HG03457 (cell line): Measurements from ENCODE around the gene NRAP.

Experiments used
- ATAC-seq: cut with Tn5 transposase; IDR thresholded peaks from one replicate; pipeline ENCODE4 v1.9.1; 2021; ENCODE audit warnings: moderate number of reproducible peaks; ENCODE audit not compliant: unreplicated experiment

The NRAP gene, protein sequence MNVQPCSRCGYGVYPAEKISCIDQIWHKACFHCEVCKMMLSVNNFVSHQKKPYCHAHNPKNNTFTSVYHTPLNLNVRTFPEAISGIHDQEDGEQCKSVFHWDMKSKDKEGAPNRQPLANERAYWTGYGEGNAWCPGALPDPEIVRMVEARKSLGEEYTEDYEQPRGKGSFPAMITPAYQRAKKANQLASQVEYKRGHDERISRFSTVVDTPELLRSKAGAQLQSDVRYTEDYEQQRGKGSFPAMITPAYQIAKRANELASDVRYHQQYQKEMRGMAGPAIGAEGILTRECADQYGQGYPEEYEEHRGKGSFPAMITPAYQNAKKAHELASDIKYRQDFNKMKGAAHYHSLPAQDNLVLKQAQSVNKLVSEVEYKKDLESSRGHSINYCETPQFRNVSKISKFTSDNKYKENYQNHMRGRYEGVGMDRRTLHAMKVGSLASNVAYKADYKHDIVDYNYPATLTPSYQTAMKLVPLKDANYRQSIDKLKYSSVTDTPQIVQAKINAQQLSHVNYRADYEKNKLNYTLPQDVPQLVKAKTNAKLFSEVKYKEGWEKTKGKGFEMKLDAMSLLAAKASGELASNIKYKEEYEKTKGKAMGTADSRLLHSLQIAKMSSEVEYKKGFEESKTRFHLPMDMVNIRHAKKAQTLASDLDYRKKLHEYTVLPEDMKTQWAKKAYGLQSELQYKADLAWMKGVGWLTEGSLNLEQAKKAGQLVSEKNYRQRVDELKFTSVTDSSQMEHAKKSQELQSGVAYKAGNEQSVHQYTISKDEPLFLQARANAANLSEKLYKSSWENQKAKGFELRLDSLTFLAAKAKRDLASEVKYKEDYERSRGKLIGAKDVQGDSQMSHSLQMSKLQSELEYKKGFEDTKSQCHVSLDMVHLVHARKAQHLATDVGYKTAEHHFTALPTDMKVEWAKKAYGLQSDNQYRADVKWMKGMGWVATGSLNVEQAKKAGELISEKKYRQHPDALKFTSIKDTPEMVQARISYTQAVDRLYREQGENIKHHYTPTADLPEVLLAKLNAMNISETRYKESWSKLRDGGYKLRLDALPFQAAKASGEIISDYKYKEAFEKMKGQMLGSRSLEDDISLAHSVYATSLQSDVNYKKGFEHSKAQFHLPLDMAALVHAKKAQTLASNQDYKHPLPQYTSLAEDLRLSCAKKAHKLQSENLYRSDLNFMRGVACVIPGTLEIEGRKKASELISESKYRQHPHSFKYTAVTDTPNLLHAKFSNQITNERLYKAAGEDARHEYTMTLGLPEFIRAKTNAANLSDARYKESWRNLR (N-terminal part only)

DNA sequence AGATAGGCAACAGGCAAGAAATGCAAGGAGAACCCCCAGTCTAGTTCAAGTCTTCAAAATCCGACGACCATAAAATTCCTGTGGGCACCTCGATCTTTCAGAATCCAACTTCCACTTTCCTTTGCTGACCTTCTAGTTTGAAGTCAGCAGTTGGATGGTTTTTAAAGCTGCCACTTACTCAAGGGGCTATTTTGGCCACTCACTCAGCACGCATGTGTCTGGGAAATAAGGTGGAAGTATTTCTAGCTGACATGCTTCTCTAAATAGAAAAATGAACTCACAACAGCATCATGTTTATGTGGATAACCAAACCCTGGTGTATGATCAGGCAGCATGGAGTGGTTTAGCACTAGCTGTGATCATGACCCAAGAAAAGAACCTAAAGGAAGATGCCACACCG, at the start of gene NRAP:
TSS of gene NRAP (minus strand) at position 134 of the 400 bp plus-strand sequence. CDS start 159 bp downstream, outside the sequence.
- ATAC-seq: no peak

DNA sequence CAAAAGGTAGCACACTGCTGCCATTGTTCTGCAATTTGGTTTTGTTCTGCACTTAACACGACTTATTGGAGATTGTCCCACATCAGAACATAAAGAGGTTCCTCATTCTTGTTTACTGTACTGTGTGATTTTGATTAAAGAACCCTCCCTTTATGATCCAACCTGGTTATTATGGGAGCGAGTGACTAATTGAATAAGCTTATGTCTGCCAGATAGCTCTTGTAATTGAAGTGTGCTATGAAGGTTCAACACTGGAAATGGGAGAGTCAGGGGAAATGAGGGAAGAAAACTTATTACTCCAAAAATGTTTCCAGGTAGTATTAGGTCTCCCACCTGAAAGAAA, 49.8 kb upstream of the NRAP start:
- ATAC-seq: no peak

DNA sequence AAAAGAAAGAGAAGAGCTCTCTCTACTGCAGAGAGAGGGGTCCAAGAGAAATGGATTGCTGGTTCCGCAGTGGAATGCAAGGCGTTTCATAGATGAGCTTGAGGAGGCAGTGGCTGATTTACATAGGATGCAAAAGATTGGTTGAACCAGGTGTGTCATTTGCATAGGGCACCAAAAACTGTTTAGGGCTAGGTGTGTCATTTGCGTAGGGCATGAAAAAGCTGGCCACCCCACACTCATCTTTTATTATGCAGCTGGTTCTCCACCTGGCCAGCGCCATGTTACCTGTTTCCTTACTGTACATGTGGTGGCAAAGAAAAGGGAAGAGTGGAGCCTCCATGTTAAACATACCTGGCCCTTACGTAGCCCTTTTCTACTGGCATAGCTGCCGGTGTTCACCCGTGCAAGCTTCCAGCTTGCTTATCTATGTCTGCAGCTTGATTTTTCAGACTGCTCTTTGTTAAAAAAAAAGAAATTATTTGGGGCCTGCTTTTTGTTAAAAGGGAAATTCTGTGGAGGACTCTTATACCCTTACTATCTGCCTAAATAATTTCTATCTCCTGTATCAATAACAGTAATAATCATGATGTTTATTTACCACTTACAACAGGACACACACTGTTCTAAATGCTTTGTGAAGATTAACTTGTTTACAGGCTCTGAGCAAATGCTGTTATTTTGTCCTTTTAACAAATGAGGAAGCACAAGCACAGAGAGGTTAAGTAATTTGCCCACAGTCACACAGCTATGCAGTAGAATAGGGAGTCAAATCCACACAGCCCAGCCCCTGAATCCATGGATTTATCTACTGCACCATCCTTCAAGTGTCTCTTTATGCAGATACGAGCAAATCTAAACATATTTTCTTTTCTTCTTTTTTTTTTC, 49.2 kb upstream of the NRAP start:
- ATAC-seq: no peak

DNA sequence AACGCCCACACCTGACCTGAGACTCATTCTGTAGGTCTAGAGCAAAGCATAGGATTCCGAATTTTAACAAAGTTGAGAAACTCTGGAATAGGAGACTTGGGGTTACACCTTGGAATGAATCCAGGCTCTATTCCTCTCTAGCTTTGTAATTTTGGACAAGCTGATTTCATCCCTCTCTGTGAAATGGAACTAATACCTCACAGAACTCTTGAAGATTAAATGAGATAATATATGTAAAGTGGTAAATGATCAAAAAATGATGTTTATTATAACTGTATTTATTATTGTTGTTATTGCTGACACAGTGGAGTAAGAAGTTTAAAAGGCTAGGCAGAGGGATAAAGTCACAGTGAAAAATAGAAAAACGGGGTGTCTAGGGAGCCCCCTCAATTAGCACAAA, 48.2 kb upstream of the NRAP start:
- no peak for ATAC-seq

DNA sequence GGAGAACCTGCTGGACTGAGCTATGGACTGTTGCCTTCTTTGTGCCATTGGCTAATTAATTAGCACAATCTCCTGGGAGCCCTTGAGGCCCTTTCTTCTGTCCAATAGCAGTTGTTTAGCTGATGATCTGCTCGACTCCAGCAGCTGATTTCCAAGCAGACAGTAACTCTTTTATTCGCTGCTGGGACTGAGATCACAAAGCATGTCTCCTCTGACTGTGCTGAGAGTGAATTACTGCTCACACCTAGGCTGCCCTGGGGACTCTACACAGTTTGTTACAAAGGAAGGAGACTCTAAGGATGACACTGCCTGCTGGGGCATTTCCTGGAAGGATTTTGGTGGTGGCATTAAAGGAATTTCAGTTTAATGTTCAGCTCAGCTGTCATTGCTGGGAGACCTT, 47.3 kb upstream of the NRAP start:
- no peak for ATAC-seq

DNA sequence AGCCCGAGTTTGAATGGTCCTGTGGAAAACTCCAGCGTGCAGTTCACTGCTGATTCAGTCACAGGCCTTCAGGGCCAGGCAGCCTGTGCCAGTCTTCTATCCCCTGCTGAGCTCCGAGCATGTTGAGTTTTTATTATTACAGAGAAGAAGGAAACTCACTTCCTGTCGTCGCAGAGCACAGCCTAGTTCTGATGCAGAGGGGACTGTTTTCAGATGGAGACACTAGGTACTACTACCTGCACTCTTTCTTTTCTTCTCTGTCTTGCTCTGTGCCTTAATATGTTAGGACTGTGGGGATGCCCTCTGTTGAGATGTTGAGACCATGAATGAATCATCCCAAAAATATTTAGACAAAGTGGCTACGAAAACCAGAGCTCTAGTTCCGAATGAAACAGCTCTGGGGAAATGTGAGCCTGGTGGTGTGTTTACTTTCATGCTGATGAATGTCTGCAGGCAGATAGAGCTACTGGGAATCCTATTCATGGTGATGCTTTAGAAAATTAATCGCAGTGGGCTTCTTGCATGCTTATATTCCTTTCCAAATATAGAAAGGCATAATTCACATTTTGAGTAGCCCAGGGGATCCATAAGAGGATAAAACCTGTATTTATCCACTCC, 45.5 kb upstream of the NRAP start:
- ATAC-seq: no peak

DNA sequence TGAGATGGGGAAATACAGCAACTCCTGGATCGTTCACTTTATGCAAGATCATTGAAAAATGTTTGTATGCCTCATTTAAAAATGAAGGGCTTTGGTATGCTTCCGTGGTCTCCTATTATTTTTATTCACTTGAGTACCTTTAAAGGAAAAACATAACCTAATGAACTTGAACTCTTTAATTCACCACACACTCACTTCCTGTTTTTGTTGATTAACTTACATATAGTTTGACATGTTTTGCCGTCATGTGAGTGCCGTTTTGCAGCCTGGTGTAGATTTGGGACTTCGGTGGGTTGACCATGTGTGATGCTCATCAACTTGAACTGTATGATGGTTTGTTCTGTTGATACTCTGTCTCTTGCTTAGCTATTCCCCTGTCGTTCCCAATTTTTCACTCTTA, 44.8 kb upstream of the NRAP start:
- ATAC-seq: no peak

DNA sequence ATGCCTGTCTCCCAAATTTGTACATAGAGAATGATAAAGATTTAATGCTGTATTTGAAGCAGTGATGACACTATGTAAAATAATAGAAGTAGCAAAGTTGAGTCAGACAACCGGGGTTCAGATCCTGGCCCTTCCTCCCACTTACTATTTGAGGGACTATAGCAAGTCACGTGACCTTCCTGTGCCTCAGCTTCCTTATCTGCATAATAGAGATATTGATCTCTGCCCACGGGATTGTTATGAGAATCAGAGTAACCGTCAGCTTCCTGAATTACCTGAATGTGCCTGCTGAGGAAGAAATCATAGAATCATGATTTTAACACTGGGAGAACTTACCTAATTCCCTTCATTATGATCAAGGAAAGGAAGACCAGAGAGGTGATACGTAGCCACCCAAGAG, 42.8 kb upstream of the NRAP start:
- no peak for ATAC-seq

DNA sequence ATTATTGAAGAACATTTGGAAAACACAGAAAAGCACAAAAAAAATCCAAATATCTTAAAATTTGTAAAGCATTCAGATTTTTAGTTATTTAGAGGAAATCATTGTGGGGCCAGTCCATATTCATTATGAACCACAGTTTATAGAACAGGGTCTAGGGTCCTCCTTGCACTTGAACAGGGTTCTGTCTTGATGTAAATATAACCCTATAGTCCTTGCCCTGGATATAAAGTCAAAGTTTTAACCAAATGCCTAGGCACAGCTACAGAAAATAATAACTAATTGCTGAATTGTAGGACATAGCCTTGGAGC, 41.5 kb upstream of the NRAP start:
- ATAC-seq: no peak

DNA sequence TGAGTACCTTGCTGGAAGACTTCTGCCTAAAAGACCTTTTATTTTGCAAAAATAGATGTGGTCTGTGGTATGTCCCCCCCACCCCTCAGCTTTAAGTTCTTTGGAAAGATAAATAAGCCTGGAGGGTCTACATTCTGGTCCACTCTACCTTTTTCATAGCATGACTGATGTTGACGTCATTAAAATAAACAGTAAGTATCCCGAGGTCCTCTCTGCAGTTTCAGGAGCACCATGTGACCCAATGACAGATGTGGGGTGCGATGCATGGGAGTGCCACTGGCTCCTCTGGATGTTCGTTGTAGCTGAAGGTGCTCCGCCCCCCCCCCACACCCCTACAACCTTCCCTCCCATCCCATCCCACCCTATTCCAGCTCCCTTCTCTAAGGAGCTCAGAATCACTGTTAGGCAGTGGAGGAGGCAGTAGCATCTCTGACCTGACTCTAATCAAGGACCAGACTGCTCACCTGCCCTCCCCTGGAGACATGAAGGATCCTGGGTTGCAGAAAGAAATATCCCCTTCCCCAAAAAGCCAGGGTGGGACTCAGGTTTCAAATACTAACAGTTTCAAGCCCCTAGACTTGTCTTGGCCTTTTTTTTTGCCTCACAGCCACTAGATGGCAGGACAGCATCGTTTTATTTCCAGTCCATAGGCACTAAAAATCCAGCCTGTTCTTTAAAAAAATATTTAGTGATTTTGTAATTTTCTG, 40.9 kb upstream of the NRAP start:
- ATAC-seq: no peak

DNA sequence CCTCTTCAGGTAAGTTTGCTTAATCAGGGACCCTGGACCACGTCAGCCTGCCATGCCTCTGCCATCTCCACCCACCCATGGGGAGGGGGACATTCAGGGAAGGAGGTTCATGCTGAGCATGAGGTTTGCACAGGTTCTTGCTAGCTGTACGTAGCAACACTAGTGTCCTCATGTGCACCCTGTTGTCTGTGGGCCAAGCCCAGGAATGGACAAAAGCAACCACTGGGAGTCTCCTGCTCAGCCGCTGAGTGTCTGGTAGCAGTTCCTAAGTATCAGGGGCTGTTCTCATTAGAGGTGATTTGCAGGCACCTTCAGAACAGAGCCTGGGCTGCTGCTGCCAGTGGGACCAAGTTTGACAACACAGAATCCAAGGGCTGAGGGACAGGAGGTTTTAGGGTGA, 33.8 kb upstream of the NRAP start:
- ATAC-seq: no peak

DNA sequence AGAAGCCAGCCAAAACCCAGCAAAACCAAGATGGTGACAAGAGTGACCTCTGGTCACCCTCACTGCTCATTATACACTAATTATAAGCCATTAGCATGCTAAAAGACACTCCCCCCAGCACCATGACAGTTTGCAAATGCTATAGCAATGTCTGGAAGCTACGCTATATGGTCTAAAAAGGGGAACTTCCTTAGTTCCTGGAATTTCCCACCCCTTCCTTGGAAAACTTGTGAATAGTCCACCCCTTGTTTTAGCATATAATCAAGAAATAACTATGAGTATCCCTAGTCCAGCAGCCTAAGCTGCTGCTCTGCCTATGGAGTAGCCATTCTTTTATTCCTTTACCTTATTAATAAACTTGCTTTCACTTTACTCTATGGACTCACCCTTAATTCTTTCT, 31.9 kb upstream of the NRAP start:
- no peak for ATAC-seq

DNA sequence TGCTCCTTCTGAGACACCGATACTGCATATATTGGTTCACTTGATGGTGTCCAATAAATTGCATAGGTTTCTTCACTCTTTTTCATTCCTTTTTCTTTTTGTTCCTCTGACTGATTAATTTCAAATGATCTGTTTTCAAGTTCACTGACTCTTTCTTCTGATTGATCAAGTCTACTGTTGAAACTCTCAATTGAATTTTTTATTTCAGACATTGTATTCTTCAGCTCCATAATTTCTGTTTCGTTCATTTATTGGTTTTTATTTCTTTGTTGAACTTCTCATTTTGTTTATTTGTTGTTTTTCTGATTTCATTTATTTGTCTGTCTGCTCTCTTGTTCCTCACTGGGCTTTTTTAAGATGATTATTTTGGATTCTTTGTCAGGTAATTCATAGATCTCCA, 29.5 kb upstream of the NRAP start:
- no peak for ATAC-seq

DNA sequence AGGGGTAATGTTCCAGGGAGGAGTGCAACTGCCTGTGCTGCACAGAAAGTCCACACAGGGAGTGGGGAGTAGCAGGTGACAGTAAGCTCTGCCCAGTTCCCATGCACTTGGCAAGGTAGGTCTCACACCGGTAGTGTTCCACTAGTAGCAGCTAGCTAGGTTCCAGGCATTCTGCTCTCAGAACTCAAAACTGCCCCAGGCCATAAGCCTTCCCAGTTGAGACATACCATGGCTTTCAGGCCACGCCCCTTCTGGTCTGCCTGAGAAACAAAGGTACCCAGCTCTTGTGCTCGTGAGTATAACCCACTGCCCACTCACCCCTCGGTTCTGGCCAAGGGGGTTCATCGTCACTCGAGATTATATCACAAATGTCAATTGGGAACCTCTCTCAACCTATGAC, 28.4 kb upstream of the NRAP start:
- no peak for ATAC-seq

DNA sequence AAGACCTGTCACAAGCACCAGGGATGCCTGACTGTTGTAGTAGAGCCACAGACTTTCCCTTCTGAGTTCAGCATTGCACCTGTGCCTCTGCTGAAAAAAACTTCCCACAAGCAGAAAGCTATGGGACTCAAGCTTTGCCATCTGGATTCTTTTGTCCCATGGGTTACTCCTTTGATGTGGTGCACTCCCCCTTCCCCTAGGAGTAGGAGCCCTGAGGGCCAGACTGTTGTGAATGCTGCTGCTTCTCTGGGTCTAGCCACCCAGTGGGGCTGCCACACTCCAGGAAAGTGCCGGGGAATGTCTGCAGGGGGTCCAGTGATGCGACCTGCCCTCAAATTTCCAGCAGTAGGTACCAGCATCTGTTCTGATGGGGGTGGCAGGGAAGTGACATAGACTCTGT, 27.5 kb upstream of the NRAP start:
- ATAC-seq: no peak

DNA sequence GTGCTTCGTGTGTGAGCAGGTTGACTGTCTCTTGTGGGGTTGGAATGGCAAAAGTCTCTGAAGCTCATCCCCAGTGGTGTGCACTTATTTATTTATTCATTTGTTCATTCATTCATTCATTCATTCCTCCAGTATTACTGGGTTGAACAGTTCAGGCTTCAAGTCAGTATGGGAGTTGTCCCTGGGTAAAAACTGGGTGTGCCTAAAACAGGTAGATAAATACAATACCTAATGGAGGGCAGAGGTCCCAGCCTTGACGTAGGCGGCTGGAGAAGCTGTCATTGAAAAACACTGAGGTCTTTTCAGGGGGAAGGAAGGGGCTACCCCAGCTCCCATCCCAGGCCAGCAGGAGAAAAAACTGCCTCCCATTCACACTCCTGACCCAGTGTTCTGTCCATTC, 26.9 kb upstream of the NRAP start:
- no peak for ATAC-seq

DNA sequence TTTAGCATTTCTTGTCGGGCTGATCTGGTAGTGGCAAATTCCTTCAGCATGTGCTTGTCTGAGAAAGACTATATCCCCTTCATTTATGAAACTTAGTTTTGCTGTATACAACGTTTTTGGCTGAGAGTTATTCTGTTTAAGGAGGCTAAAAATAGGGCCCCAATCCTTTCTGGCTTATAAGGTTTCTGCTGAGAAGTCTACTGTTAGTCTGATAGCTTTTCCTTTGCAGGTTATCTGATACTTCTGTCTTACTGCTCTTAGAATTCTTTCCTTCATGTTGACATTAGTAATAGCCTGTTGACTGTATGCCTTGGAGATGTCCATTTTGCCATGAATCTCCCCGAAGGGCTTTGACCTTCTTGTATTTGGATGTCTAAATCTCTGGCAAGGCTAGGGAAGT, 25.7 kb upstream of the NRAP start:
- no peak for ATAC-seq

DNA sequence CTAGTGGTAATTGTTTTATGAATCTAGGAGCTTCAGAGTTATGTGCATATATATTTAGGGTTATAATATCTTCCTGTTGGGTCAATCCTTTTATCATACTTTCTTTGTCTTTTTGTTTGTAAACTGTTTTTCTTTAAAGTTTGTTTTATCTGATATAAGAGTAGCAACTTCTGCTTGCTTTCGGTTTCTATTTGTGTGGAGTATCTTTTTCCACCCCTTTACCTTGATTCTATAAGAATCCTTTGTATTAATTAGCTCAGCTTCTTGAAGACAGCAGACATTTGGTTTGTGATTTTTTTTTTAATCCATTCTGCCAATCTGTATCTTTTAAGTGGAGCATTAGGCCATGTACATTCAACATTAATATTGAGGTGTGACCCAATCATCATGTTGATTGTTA, 25.2 kb upstream of the NRAP start:
- ATAC-seq: no peak

DNA sequence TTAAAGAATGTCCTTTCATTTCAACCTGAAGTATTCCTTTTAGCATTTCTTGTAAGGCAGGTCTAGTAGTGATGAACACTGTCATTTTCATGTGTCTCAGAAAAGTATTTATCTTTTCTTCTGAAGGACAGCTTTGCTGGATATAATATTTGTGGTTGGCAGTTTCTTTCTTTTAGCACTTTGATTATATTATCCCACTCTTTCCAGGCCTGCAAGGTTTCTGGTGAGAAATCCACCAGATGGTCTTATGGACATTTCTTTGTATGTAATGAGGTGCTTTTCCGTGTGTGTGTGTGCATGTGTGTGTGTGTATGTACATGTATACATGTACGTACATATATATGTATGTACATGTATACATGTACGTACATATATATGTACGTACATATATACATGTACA, 23.2 kb upstream of the NRAP start:
- no peak for ATAC-seq

DNA sequence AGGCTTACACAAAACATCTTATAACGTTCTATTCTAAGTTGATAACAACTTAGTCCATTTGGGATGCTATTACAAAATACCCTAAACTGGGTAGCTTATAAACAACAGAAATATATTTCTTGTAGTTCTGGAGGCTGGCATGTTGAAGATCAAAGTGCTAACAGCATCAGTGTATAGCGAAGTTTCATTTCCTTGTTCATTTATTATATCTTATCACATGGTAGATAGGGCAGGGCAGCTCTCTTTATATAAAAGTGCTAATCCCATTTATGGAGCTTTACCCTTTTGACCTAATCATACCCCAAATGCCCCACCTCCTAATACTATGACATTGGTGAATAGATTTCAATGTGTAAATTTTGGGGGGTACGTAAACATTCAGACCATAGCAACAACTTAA, 22.2 kb upstream of the NRAP start:
- ATAC-seq: no peak
